Peyer's patch (tissue), 4 donors: Measurements from ENCODE around the gene ARMC2.

ENCODE experiments used
- CTCF ChIP-seq, 6 experiments: fragments of 450-650 bp in 4 of 6; fragments of 200-600 bp in 2 of 6; sonication (generic) in 1 of 6; IDR thresholded peaks; one replicate each; pipeline ENCODE4 v1.5.1; 2017 to 2019; ENCODE audit warnings: antibody characterized with exemption in 6 of 6, mild to moderate bottlenecking in 3 of 6, moderate library complexity in 1 of 6
- POLR2A ChIP-seq, 2 donors: fragments of 450-650 bp; IDR thresholded peaks; one replicate each; pipeline ENCODE4 v1.5.1; 2017; ENCODE audit warnings: antibody characterized with exemption in 2 of 2, mild to moderate bottlenecking in 2 of 2, moderate library complexity in 2 of 2

- TF ChIP-seq CTCF (IDR thresholded peaks at IDR 0.05) (no peak), POLR2A (IDR thresholded peaks at IDR 0.05) (no peak)
Measured at GRCh38 chr6:108946695-108947094, 98.5 kb downstream of the ARMC2 start.
